Loucy (cell line): ENCODE data around the gene PLCB3.

Source experiments
- H2AFZ ChIP-seq: fragments of 200-600 bp; sonication (generic); 2 replicates; pipeline ENCODE4 v1.6.0; 2016; ENCODE audit warnings: antibody characterized with exemption, mild to moderate bottlenecking, low read length, moderate library complexity
- H3F3A ChIP-seq: fragments of 200-600 bp; 2 replicates; pipeline ENCODE4 v1.6.0; 2016; ENCODE audit warnings: antibody characterized with exemption, low read depth, mild to moderate bottlenecking
- H3K27me3 ChIP-seq: fragments of 200-600 bp; sonication (generic); 2 replicates; pipeline ENCODE4 v1.6.1; 2014; ENCODE audit warnings: low read length, mild to moderate bottlenecking; ENCODE audit not compliant: insufficient read depth, poor library complexity, severe bottlenecking
- H3K36me3 ChIP-seq: fragments of 200-600 bp; sonication (generic); 2 replicates; pipeline ENCODE4 v1.6.1; 2016; ENCODE audit warnings: low read length; ENCODE audit not compliant: insufficient read depth
- H3K4me1 ChIP-seq: fragments of 200-600 bp; sonication (generic); 2 replicates; pipeline ENCODE4 v1.5.1; 2014; ENCODE audit warnings: low read length, mild to moderate bottlenecking; ENCODE audit not compliant: insufficient read depth, poor library complexity, severe bottlenecking
- H3K4me2 ChIP-seq: fragments of 200-600 bp; sonication (generic); 2 replicates; pipeline ENCODE4 v1.6.0; 2014; ENCODE audit warnings: antibody characterized with exemption, low read length, low read depth, mild to moderate bottlenecking; ENCODE audit not compliant: poor library complexity, severe bottlenecking
- H3K4me3 ChIP-seq: fragments of 200-600 bp; sonication (generic); 2 replicates; pipeline ENCODE4 v1.5.1; 2014; ENCODE audit warnings: low read length, mild to moderate bottlenecking, mixed read lengths; ENCODE audit not compliant: poor library complexity, severe bottlenecking
- H3K79me2 ChIP-seq: fragments of 200-600 bp; sonication (generic); 2 replicates; pipeline ENCODE4 v1.6.1; 2014; ENCODE audit warnings: low read length; ENCODE audit not compliant: insufficient read depth
- H3K9ac ChIP-seq: fragments of 200-600 bp; sonication (generic); 2 replicates; pipeline ENCODE4 v1.6.0; 2014; ENCODE audit warnings: mild to moderate bottlenecking, low read depth, low read length, moderate library complexity; ENCODE audit not compliant: poor library complexity, severe bottlenecking
- H3K9me2 ChIP-seq: fragments of 200-600 bp; sonication (generic); replicated peaks from 2 replicates; pipeline ENCODE4 v1.6.1; 2016; ENCODE audit warnings: low read depth, low read length, mixed read lengths
- H3K9me3 ChIP-seq: fragments of 200-600 bp; sonication (generic); 2 replicates; pipeline ENCODE4 v1.6.1; 2014; ENCODE audit warnings: mild to moderate bottlenecking, antibody characterized with exemption, low read length, low read depth; ENCODE audit not compliant: insufficient read depth
- H4K20me1 ChIP-seq: fragments of 200-600 bp; sonication (generic); 2 replicates; pipeline ENCODE4 v1.6.0; 2014; ENCODE audit warnings: antibody characterized with exemption, low read length, mild to moderate bottlenecking; ENCODE audit not compliant: insufficient read depth, poor library complexity, severe bottlenecking
- CTCF ChIP-seq: fragments of 200-600 bp; sonication (generic); conservative IDR thresholded peaks from 2 replicates; pipeline ENCODE4 v1.5.1; 2014; ENCODE audit warnings: mild to moderate bottlenecking, antibody characterized with exemption, low read length
- EZH2phosphoT487 ChIP-seq: fragments of 200-600 bp; IDR thresholded peaks from 2 replicates; pipeline ENCODE4 v1.6.1; 2018; ENCODE audit warnings: antibody characterized with exemption, mild to moderate bottlenecking, moderate library complexity, borderline replicate concordance

The PLCB3 gene

GRCh38 chr11:64296830-64297698, 45.7 kb downstream of the PLCB3 start:
- Histone ChIP-seq H2AFZ (no peak overlapping the region), H3K4me1 (peaks cover 6% of the 10 kb centered on the region), H3K4me2 (no peak overlapping the region), H3K9me3 (no peaks in the 10 kb centered on the region), H3F3A (no peaks in the 10 kb centered on the region), H3K9ac (no peak overlapping the region), H3K4me3 (no peak overlapping the region), H3K79me2 (no peaks in the 10 kb centered on the region), H4K20me1 (no peaks in the 10 kb centered on the region), H3K36me3 (no peaks in the 10 kb centered on the region), H3K9me2 (no peaks in the 10 kb centered on the region), H3K27me3 (peaks cover 5% of the 10 kb centered on the region)
- TF ChIP-seq CTCF (no peak), EZH2phosphoT487 (no peak)

GRCh38 chr11:64297699-64298358, 46.5 kb downstream of the PLCB3 start:
- Histone ChIP-seq H2AFZ (no peak overlapping the region), H3K4me3 (no peak overlapping the region), H3K9ac (no peak overlapping the region), H4K20me1 (no peaks in the 10 kb centered on the region), H3K4me2 (no peak overlapping the region), H3K4me1 (peaks cover 6% of the 10 kb centered on the region), H3F3A (no peaks in the 10 kb centered on the region), H3K36me3 (no peaks in the 10 kb centered on the region), H3K79me2 (no peaks in the 10 kb centered on the region), H3K9me3 (no peaks in the 10 kb centered on the region), H3K9me2 (no peaks in the 10 kb centered on the region), H3K27me3 (peaks cover 5% of the 10 kb centered on the region)
- no peak for TF ChIP-seq CTCF
- TF ChIP-seq EZH2phosphoT487 = no peak

- H3K79me2 ChIP-seq = no peaks in the 10 kb centered on the region
- no peaks in the 10 kb centered on the region for H3K9me3 ChIP-seq
- H3K36me3 ChIP-seq = no peaks in the 10 kb centered on the region
- H3K4me3 ChIP-seq = no peak overlapping the region
- no peaks in the 10 kb centered on the region for H3K9me2 ChIP-seq
- no peak overlapping the region for H2AFZ ChIP-seq
- H3K4me1 ChIP-seq = peaks cover 12% of the 10 kb centered on the region
- H3F3A ChIP-seq = no peaks in the 10 kb centered on the region
- H3K4me2 ChIP-seq = no peak overlapping the region
- H3K9ac ChIP-seq = no peak overlapping the region
- H4K20me1 ChIP-seq = no peaks in the 10 kb centered on the region
- H3K27me3 ChIP-seq = peaks cover 5% of the 10 kb centered on the region
- no peak for TF ChIP-seq EZH2phosphoT487
- TF ChIP-seq CTCF = no peak
Measured at GRCh38 chr11:64298966-64299846, 47.9 kb downstream of the PLCB3 start.
